UCSD-AML1 (cell line): ENCODE measurements around the gene CDH23.

Experiments
- DNase-seq: peaks from one replicate; lab custom pipeline; 2025; ENCODE audit not compliant: unreplicated experiment; lab: John Stamatoyannopoulos, UW

Gene CDH23

DNA sequence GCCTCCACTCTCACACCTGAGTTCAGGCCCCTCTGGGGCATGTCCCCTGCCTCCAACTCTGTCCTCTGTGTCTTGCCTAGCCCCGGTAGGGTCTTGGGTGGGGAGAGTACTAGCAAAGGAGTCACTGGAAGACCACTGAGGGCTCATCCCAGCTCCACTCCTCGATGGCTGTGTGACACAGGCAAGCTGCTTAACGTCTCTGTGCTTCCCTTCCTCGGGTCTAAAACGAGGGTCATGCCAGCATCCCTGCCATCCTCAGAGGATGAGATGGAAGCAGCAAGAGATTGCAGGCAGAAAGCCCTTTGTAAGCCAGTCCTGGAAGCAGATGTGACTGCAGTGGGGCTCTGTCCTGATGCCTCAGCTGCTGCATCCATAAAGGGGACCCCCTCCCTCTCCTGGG, 338.1 kb downstream of the CDH23 start:
- DNase-seq = no peak

- peak; percentile 65 for DNase-seq
Observed at GRCh38 chr10:71735709-71736569, 339.2 kb downstream of the CDH23 start.

DNA sequence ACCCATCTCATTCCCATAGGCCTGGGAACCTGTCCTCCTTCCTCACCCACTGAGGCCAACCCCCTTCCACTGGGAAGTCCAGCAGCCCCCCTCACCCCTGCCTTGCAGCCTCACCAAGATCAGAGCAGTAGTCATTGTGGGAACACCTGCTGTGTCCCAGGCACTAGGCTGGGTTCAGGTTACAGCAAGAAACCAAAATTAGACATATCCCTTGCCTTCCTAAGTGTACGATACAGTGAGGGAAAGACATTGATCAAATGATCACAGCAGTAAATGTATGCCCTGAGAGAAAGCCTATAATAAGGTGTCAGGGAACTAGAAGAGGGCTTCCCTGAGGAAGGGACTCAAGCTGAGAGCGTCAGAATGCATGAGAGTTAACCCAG, 339.8 kb downstream of the CDH23 start:
- no peak for DNase-seq

DNA sequence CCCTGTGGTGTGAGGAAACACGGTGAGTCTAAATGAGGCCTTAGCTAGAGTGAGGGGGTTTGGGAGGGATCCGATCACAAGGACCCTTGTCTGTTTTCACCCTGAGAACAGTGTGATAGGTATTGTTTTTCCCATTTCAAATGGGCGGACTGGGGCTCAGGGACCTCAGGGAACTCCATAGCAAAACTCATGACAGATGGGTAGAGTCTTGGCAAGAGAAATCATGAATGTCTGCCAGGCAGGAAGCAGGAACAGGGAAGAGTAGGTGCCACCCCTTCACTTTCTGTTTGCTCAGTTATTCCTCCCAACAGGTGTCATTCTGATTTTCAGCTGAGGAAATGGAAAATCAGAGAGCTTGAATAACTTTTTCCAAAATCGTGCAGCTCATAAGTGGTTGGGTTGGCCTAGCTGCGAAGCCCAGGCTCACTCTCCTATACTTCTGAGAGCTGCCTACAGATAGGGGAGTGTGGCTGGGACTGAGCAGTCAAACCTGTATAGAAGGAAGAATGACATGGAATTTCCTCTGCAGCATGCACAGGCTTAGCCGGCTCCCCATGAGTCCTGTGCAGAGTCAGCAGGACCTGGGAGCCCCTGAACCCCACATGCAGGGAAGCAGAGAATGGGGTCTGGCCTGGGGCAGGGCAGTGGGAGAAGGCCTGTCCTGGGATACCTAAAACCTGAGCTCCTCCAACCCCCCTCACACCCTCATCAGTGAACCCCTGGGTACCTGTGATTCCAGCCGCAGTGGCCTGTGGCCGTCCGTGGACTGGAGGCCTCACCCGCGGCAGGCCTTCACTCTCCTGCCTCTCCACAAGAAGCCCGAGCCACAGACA, 340.5 kb downstream of the CDH23 start:
- DNase-seq = no peak

GRCh38 chr10:71737834-71738197, 341.1 kb downstream of the CDH23 start:
- no peak for DNase-seq

- no peak for DNase-seq
Observed at GRCh38 chr10:71739358-71739900, 342.7 kb downstream of the CDH23 start.

DNA sequence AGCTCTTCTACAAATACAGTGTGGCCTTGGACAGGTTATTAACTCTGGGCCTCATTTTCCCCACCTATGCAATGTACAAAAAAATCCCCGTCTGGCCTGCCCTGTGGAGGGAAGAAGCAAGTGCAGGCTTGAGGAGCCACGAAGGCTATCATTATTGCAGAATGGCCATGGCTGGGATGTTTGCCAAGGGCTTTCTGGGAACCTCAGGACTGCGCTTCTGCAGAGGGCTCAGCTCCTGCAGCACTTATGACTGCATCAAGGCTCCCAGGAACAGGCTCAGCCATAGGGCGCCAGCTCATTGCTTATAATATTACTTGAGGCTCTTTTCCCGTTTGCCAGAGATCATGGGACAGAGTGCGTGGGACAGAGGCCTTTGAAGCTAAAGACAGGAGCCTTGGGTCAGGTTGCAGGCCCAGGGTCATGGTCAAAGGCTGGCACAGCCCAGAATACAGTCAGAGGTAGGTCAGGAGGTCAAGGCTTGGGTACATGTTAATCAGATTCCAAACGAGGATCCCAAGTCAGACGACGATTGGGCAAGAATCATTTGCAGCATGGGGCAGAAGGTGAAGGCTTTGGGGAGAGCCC, 343.4 kb downstream of the CDH23 start:
- no peak for DNase-seq

DNA sequence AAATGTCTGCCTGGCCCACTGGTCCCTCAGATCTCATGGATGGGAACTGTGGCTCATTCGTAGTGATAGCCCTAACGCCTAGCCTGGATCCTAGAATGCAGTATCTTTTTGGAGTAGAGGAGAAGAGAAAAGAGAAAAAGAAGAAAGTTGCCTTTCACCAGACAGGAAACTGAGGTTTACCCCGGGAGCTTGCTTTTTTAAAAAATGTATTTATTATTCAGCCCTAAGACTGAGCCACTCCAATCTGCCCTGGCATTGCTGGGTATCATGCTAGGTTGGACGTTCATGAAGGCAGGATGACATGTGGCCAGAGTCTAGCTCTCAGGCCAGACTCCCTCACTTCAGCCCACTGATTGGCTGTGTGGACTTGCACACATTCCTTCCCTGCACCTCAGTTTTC, 344.3 kb downstream of the CDH23 start:
- DNase-seq = no peak

DNA sequence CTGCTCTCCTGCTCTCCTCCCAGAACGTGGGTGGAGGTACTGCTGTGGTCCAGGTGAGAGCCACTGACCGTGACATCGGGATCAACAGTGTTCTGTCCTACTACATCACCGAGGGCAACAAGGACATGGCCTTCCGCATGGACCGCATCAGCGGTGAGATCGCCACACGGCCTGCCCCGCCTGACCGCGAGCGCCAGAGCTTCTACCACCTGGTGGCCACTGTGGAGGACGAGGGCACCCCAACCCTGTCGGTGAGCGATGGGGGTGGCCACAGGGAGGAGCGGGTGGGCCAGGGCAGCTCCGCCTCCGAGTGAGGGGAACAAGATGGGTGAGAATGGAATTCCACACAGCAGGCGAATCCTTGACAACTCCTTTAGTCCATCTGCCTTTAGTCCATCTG, 345.0 kb downstream of the CDH23 start:
- no peak for DNase-seq

DNA sequence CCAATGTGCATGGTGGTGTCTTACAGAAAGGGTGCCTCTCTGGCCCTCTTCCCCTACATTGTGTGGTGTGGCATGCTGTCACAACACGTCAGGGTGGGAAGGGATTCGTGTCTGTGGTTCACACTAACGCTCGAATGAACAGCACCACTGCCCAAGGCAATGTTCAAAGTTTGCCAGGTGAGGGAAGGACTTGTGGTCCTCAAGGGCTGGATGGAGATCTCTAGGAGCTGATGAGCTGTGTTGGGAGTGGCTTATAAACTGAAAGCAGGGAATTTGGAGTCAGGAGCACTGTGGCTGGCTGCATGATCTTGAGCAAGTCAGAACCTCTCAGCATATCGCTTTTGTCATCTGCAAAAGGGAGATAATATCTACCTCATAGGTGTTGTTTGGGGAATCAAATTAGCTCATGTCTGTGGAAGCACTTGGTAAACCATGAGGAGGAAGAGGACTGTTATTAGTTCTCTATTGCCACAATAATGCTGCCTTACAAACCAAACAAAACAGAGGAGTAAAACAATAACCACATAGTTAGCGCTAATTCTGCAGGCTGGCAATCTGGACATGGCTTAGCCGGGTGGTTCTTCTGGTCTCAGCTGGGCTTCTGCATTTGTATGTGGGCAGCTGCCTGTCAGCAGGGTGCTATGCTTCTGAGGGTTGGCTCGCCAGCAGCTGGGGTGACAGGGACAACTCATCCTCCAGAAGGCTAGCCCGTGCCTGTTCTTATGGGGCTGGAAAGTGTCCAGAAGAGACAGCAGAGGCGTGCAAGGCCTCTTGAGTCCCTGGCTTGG, 345.8 kb downstream of the CDH23 start:
- DNase-seq = no peak

DNA sequence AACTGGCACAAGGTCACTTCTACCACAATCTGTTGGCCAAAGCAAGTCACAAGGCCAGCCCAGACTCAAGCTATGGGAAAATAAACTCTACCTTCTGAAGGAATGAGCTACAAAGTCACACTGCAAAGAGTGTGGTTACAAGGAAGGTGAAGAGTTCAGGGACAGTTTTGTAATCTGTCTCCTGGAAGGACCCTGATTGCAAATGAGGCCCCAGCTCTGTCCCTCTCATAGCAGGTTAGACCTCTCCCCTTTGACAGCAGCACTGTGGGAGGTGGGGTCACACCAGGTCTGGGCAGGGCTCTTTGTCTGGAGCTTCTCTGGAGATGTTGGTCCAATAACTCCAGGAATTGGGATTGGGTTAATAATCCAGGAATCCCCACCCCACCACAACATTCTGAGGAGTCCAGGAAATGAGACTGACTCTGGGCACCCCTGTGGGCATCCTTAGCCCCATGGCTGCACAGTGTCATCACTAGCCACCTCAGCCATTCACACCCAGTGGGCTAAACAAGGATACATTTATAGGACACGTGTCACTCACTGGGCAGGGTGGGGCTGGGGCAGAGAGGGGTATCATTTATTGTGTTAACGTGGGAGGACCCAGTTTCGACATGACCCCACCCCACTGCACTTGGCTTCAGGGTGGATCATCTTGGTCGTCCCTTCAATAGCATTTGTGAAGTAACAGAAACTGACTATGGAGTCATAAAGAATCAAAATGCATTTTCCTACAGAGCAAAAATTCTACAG, 346.5 kb downstream of the CDH23 start:
- DNase-seq = no peak

GRCh38 chr10:71743866-71744265, 347.1 kb downstream of the CDH23 start:
- DNase-seq = no peak

DNA sequence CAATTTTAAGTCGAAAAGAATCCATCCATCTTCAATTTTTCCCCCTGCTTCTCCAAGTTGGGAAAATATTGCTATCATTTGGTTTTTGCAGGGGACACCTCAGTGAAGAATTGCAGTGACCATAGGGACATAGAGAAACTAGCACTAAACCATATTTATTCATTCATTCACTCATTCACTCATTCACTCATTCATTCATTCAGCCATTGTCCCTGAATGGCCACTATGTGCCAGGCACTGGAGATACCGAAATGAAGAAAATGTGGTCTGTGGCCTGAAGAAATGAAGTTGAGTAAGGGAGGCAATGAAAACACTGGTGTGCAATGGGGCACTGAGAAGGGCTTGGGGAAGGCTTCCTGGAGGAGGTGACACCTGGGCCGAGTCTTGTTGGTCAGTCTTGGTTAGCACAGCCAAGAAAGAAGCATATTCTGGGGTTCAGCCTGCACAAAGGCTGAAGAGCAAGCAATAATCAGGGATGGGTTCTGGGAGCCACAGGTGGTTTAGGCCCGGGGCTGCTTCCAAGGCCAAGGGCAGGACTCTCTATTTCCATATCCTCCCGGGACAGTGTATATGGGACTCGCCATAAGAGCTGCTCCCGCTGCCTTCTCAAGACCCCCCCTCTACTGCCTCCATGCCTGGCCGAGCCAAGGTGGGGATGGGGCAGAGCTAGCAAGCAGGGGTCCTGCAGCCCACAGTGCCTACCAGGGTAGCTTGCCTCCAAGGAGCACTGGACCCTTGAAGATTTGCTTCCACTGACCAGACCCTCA, 348.4 kb downstream of the CDH23 start:
- DNase-seq = no peak

GRCh38 chr10:71745664-71746250, 349.0 kb downstream of the CDH23 start:
- DNase-seq = no peak

GRCh38 chr10:71746344-71747037, 349.8 kb downstream of the CDH23 start:
- DNase-seq = peak; percentile 86

- no peak for DNase-seq
Observed at GRCh38 chr10:71747039-71747531, 350.4 kb downstream of the CDH23 start.

- peak; percentile 81 for DNase-seq
Observed at GRCh38 chr10:71747551-71748523, 351.1 kb downstream of the CDH23 start.
